Measurements from ENCODE around the gene GOLGA7B.

Gene GOLGA7B

GRCh38 chr10:97920865-97921264 lies 71.2 kb downstream of the GOLGA7B start:
- H3K4me3 ChIP-seq (ENCODE audit: low read depth, low read length), result no peak overlapping the region
- no peak for TF ChIP-seq CTCF (IDR thresholded peaks at IDR 0.05; ENCODE audit: low read depth, low read length, missing control alignments)
- in situ Hi-C loops (cut with HindIII; ENCODE audit: low sequenced_read_pairs), result no loop called here
- DNase-seq (ENCODE audit: low read depth), result no peak
